ENCODE data around the gene KLHL21. TPM values are rescaled to one million over a fixed set of nuclear protein-coding genes. Genes with fewer than 3 reads are reported as not detected.

KLHL21 gene
- total and polyA plus RNA-seq, 9 of the 15 experiments (the other 6 are each of a cell fraction or from before 2014, with no cell fraction given), result 2.1 to 42.1 (median 17.5) TPM

GRCh38 chr1:6580119-6580592 is 22.5 kb downstream of the KLHL21 start (continued):
- peak; percentile 27; the same call in 1 of the 2 replicates for TF ChIP-seq ETS1 (conservative IDR thresholded peaks at IDR 0.05; ENCODE audit: control insufficient read depth, low read depth, low read length)
- TF ChIP-seq CEBPG (CRISPR knock-in tag; IDR thresholded peaks at IDR 0.05), result no peak; the same call in 1 of the 2 replicates
- TF ChIP-seq CEBPG (tag; conservative IDR thresholded peaks at IDR 0.05 in 1 of 2, IDR thresholded peaks at IDR 0.05 in 1 of 2), result no peak
- no peak for TF ChIP-seq ZBTB12 (CRISPR knock-in tag; IDR thresholded peaks at IDR 0.05)
- 0 out of 2 replicates have a peak, but pooled peaks have one; percentile 22 for TF ChIP-seq ZBTB7A (IDR thresholded peaks at IDR 0.05; ENCODE audit: borderline replicate concordance, control insufficient read depth, low read depth, low read length)
- TF ChIP-seq ZZZ3 (IDR thresholded peaks at IDR 0.05), result no peak
- no peak; a peak in 1 of 4 replicates for TF ChIP-seq TEAD1 (CRISPR knock-in tag; IDR thresholded peaks at IDR 0.05)
- no peak for TF ChIP-seq AFF1 (IDR thresholded peaks at IDR 0.05; ENCODE audit: low read depth in 1 of 2, partially characterized antibody in 2 of 2)
- TF ChIP-seq ERF (CRISPR knock-in tag; IDR thresholded peaks at IDR 0.05), result 0 out of 2 replicates have a peak, but pooled peaks have one; percentile 78
- 0 out of 2 replicates have a peak, but pooled peaks have one; percentile 56 for TF ChIP-seq ZNF12 (CRISPR knock-in tag; IDR thresholded peaks at IDR 0.05)
- no peak for TF ChIP-seq MYNN (IDR thresholded peaks at IDR 0.05)
- no peak for TF ChIP-seq MYNN (CRISPR knock-in tag; IDR thresholded peaks at IDR 0.05)
- peak in 1 of 2 experiments; percentile 77; a peak in 1 of 4 replicates for TF ChIP-seq HDAC1 (IDR thresholded peaks at IDR 0.05)
- TF ChIP-seq PCBP1 (IDR thresholded peaks at IDR 0.05; ENCODE audit: low read depth, low read length, poor library complexity, severe bottlenecking), result peak; percentile 66
- TF ChIP-seq ZNF785 (CRISPR knock-in tag; IDR thresholded peaks at IDR 0.05), result peak; percentile 13; the same call in 1 of the 2 replicates
- TF ChIP-seq SMARCA5 (IDR thresholded peaks at IDR 0.05), result no peak
- no peak for TF ChIP-seq ZNF184 (CRISPR knock-in tag; IDR thresholded peaks at IDR 0.05)
- TF ChIP-seq MYC (IDR thresholded peaks at IDR 0.05; ENCODE audit: low read depth, low read length), result 0 out of 2 replicates have a peak, but pooled peaks have one; percentile 35
- TF ChIP-seq MYC (CRISPR knock-in tag; IDR thresholded peaks at IDR 0.05; ENCODE audit: borderline replicate concordance, low read depth), result no peak
- no peak for TF ChIP-seq CSDE1 (IDR thresholded peaks at IDR 0.05)
- peak; percentile 4 for TF ChIP-seq CCNT2 (IDR thresholded peaks at IDR 0.05; ENCODE audit: borderline replicate concordance, extremely low read depth, insufficient read length, low read depth, low read length)
- TF ChIP-seq RBBP5 (IDR thresholded peaks at IDR 0.05; ENCODE audit: borderline replicate concordance, insufficient read depth, low read length, poor library complexity, severe bottlenecking), result peak; percentile 30
- TF ChIP-seq NFRKB (IDR thresholded peaks at IDR 0.05; ENCODE audit: low read depth), result 0 out of 2 replicates have a peak, but pooled peaks have one; percentile 39
